Embryonic facial prominence (tissue), 1 donor: ENCODE results near the gene IDH2.

Source experiments
- DNase-seq: peaks from one replicate; pipeline ENCODE4 v3.0.0-alpha.2; 2016; ENCODE audit errors: extremely low spot score

IDH2 gene

GRCh38 chr15:90044916-90045371 lies 57.3 kb downstream of the IDH2 start:
- DNase-seq = no peak

GRCh38 chr15:90044191-90044590 lies 58.1 kb downstream of the IDH2 start:
- no peak for DNase-seq

GRCh38 chr15:90043530-90044010 lies 58.7 kb downstream of the IDH2 start:
- no peak for DNase-seq

GRCh38 chr15:90042766-90043529 lies 59.3 kb downstream of the IDH2 start:
- DNase-seq = no peak

- DNase-seq = no peak
These were observed 59.9 kb downstream of the IDH2 start for GRCh38 chr15:90042356-90042755.

- no peak for DNase-seq
These were observed 61.6 kb downstream of the IDH2 start for GRCh38 chr15:90040618-90041017.

- no peak for DNase-seq
These were observed 62.3 kb downstream of the IDH2 start for GRCh38 chr15:90039996-90040395.

GRCh38 chr15:90038632-90039095 lies 63.6 kb downstream of the IDH2 start:
- DNase-seq = no peak

- DNase-seq = no peak
These were observed 64.2 kb downstream of the IDH2 start for GRCh38 chr15:90037961-90038631.

- DNase-seq = no peak
These were observed 64.8 kb downstream of the IDH2 start for GRCh38 chr15:90037511-90037860.

GRCh38 chr15:90036806-90037510 lies 65.3 kb downstream of the IDH2 start:
- no peak for DNase-seq

- DNase-seq = no peak
These were observed 65.9 kb downstream of the IDH2 start for GRCh38 chr15:90036343-90036742.

GRCh38 chr15:90035840-90036230 lies 66.4 kb downstream of the IDH2 start:
- no peak for DNase-seq

GRCh38 chr15:90035095-90035839 lies 67.0 kb downstream of the IDH2 start:
- DNase-seq = no peak

- no peak for DNase-seq
These were observed 68.8 kb downstream of the IDH2 start for GRCh38 chr15:90033448-90033847.
